Heart left ventricle (tissue), 16 donors: ENCODE measurements around the gene FUT2. TPM values are rescaled to one million over a fixed set of nuclear protein-coding genes. Genes with fewer than 3 reads are reported as not detected.
A peak's percentile ranks its signal among the peaks of the same experiment; 100 is the strongest.

Experiments
- ATAC-seq, 4 donors: fragments of 200-7000 bp; cut with Tn5 transposase; one replicate each; pipeline ENCODE4 v1.9.1; 2020 to 2022; ENCODE audit warnings: moderate library complexity in 4 of 4, mild to moderate bottlenecking in 3 of 4, moderate number of reproducible peaks in 1 of 4
- DNase-seq, 5 donors: peaks; one replicate each; pipeline ENCODE4 v3.0.0-alpha.2; 2020
- H3K27ac ChIP-seq, 12 donors: fragments of 200-600 bp; sonication (generic) in 4 of 12; one replicate each; pipeline versions ENCODE4 v1.5.0 to v1.8.0; 2016 to 2022; ENCODE audit warnings: mild to moderate bottlenecking in 2 of 12
- H3K27me3 ChIP-seq, 9 donors: fragments of 200-600 bp; sonication (generic) in 2 of 9; one replicate each; pipeline versions ENCODE4 v1.5.1 to v1.8.0; 2016 to 2022; ENCODE audit warnings: mild to moderate bottlenecking in 3 of 9
- H3K36me3 ChIP-seq, 9 donors: fragments of 200-600 bp; sonication (generic) in 2 of 9; one replicate each; pipeline versions ENCODE4 v1.5.0 to v1.8.0; 2018 to 2022; ENCODE audit warnings: mild to moderate bottlenecking in 2 of 9
- H3K4me1 ChIP-seq, 12 donors: fragments of 200-600 bp; sonication (generic) in 4 of 12; one replicate each; pipeline versions ENCODE4 v1.5.0 to v1.8.0; 2016 to 2022; ENCODE audit warnings: mild to moderate bottlenecking in 3 of 12
- H3K4me3 ChIP-seq, 12 donors: fragments of 200-600 bp; sonication (generic) in 4 of 12; one replicate each; pipeline versions ENCODE4 v1.5.0 to v1.8.0; 2017 to 2022; ENCODE audit warnings: mild to moderate bottlenecking in 9 of 12, moderate library complexity in 4 of 12
- H3K9me3 ChIP-seq, 12 donors: fragments of 200-600 bp; sonication (generic) in 4 of 12; one replicate each; pipeline versions ENCODE4 v1.5.0 to v1.8.0; 2016 to 2022; ENCODE audit warnings: mild to moderate bottlenecking in 1 of 12
- POLR2A ChIP-seq, 2 donors: fragments of 450-650 bp; IDR thresholded peaks; one replicate each; pipeline ENCODE4 v1.6.1; 2017; ENCODE audit warnings: antibody characterized with exemption in 2 of 2, mild to moderate bottlenecking in 2 of 2, moderate library complexity in 2 of 2
- whole genome bisulfite sequencing, 4 donors: extraction: QIAGEN DNeasy Blood & Tissue Kit in 2 of 4; methylation state at CpG; one replicate each; pipeline versions ENCODE4 v1.1.5 to v1.1.7; 2013 to 2018; 5-methylcytosine and 5-hydroxymethylcytosine counted together
- intact Hi-C, 10 donors: fragments of 100-400 bp; cut with DNase I; formaldehyde crosslinking; loops; one replicate each; pipeline versions ENCODE4 v1.11.1 to v1.14.2; 2022
- polyA plus RNA-seq, 2 donors: library from polyadenylated mRNA; stranded (reverse); fragments of 200-250 nt; gene quantifications; one replicate each; pipeline ENCODE4 v1.2.3, GENCODE V29; 2013
- total RNA-seq, 9 donors: library from RNA; depleted of rRNA in 2 of 9; stranded (reverse); fragments of >200 nt in 2 of 9; fragmentation: NEBNext Ultra II Directional in 3 of 9; extraction: Animal tissue kit (Norgen Biotek cat#: 25700) in 3 of 9; gene quantifications; one replicate each; pipeline versions ENCODE4 v1.1.0 to v1.2.4, GENCODE V29; 2016 to 2023
- TF ChIP-seq, protein P1 (sequence below), 12 donors: fragments of 200-600 bp; sonication (generic) in 4 of 12; IDR thresholded peaks; one replicate each; pipeline versions ENCODE4 v1.5.0 to v1.8.0; 2018 to 2022; ENCODE audit warnings: antibody characterized with exemption in 12 of 12, mild to moderate bottlenecking in 5 of 12
- donor health status: ischemic (EF 13 %, LVEDD 7.1; RV severe dilation, severe dysfunction).
- donor health status: healthy with polysubstance abuse.
- donor health status: DM: no; HTN: yes; CAD: no.
- donor health status: DM: no; HTN: no; CAD: no.
- donor health status: ischemic (EF 25% LVEDD 6.9; RV normal size, moderate dysfunction).
- donor health status: ischemic (EF 25% LVEDD 5.7; RV mildly dilated, moderate dysfunction).
- donor health status: healthy.
- donor health status: DM: yes; HTN: yes; CAD: no.
- donor health status: ischemic (EF 35%, LVEDD 5.7; RV mildly dilated, moderate dysfunction).
- donor health status: nonischemic (EF 11% LVEDD 7.7; RV severe dilation, severe dysfunction).
- donor health status: DM: yes; HTN: yes; CAD: no.
- donor health status: PGD.
- donor health status: ischemic (EF 29% LVEDD 5.4; RV normal size, mild dysfunction).
- donor health status: nonischemic (EF 23%, LVEDD 6.1; RV moderate dilation, normal function).

The FUT2 gene
- total and polyA plus RNA-seq, 11 donors: 0.14 to 0.19 TPM; not detected in 9

DNA sequence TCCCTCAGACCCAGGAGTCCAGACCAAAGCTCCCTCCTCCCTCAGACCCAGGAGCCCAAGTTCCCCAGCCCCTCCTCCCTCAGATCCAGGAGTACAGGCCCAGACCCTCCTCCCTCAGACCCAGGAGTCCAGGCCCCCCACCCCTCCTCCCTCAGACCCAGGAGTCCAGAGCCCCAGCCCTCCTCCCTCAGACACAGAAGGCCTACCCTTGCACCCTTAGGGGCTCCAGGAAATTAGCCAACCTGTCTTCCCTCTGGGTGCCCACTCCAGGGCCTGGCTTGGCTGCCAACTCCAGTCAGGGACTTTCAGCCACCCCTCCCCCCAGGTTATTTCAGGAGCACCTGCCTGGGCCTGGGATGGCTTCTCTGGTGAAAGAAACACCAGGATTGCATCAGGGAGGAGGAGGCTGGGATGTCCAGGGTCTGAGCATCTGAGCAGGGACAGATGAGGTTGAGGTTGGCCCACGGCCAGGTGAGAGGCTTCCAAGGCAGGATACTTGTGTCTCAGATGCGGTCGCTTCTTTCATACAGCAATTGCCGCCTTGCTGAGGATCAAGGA, 59.4 kb downstream of the FUT2 start, which contains the start of gene FGF21:
Gene FGF21 (plus strand): TSS at position 441 of the 558 bp plus-strand sequence. CDS start 713 bp downstream, outside the sequence.
- ATAC-seq (no peak), DNase-seq (peak in 2 of 5 donors; percentile 29 to 39)
- no peak within 1 kb of the TSS for H3K4me3 ChIP-seq
- intact Hi-C loops: no loop called here
- H3K27me3 ChIP-seq: peaks cover 0 to 28% (median 6%) of the 10 kb centered on the region in 9 donors
- peaks cover 0 to 4% (median 0%) of the 10 kb centered on the region in 9 donors for H3K36me3 ChIP-seq
- peaks cover 0 to 27% (median 18%) of the 10 kb centered on the region in 12 donors for H3K4me1 ChIP-seq
- TF ChIP-seq POLR2A (IDR thresholded peaks at IDR 0.05): no peak
- TF ChIP-seq, protein P1, sequence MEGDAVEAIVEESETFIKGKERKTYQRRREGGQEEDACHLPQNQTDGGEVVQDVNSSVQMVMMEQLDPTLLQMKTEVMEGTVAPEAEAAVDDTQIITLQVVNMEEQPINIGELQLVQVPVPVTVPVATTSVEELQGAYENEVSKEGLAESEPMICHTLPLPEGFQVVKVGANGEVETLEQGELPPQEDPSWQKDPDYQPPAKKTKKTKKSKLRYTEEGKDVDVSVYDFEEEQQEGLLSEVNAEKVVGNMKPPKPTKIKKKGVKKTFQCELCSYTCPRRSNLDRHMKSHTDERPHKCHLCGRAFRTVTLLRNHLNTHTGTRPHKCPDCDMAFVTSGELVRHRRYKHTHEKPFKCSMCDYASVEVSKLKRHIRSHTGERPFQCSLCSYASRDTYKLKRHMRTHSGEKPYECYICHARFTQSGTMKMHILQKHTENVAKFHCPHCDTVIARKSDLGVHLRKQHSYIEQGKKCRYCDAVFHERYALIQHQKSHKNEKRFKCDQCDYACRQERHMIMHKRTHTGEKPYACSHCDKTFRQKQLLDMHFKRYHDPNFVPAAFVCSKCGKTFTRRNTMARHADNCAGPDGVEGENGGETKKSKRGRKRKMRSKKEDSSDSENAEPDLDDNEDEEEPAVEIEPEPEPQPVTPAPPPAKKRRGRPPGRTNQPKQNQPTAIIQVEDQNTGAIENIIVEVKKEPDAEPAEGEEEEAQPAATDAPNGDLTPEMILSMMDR (IDR thresholded peaks at IDR 0.05): no peak
- peak within 1 kb of the TSS in 1 of 12 donors; percentile 83 for H3K27ac ChIP-seq
- 77 to 95% (median 85%) methylated on average over 3 to 4 of the region's 4 CpGs for WGBS, 4 donors
- H3K9me3 ChIP-seq: no peaks in the 10 kb centered on the region

Other genes starting within 250 kb of the FUT2 start
- 10 to 100 TPM; 13.9 to 24.7 (median 19.0) TPM for gene GRWD1, start 250.0 kb upstream of the FUT2 start, total RNA-seq
- 10 to 100 TPM in 1 of 2 donors, 1 to 10 TPM in 1; 5.1 to 35.4 TPM for gene GRWD1, start 250.0 kb upstream of the FUT2 start, polyA plus RNA-seq
- 1 to 10 TPM in 1 of 9 donors, under 1 TPM in 8; 0.20 to 2.0 (median 0.40) TPM for gene KCNJ14, start 240.4 kb upstream of the FUT2 start, total RNA-seq
- gene KCNJ14, start 240.4 kb upstream of the FUT2 start, polyA plus RNA-seq: under 1 TPM; 0.23 to 0.83 TPM
- gene CYTH2, start 226.6 kb upstream of the FUT2 start, total RNA-seq: 10 to 100 TPM; 12.3 to 47.3 (median 31.0) TPM
- gene CYTH2, start 226.6 kb upstream of the FUT2 start, polyA plus RNA-seq: 10 to 100 TPM; 21.0 to 55.3 TPM
- 1 to 10 TPM in 6 of 9 donors, under 1 TPM in 3; 0.50 to 1.9 (median 1.4) TPM for gene LMTK3, start 184.1 kb upstream of the FUT2 start, total RNA-seq
- under 1 TPM; 0.19 to 0.99 TPM for gene LMTK3, start 184.1 kb upstream of the FUT2 start, polyA plus RNA-seq
- gene SULT2B1, start 143.8 kb upstream of the FUT2 start, total RNA-seq: under 1 TPM in 1 of 9 donors, not detected in 8; 0.45 TPM
- under 1 TPM in 1 of 2 donors, not detected in 1; 0.19 TPM for gene SULT2B1, start 143.8 kb upstream of the FUT2 start, polyA plus RNA-seq
- gene SPACA4, start 89.2 kb upstream of the FUT2 start, total RNA-seq: not detected
- not detected for gene SPACA4, start 89.2 kb upstream of the FUT2 start, polyA plus RNA-seq
- not detected for gene FAM83E, start 80.9 kb upstream of the FUT2 start, total RNA-seq
- gene FAM83E, start 80.9 kb upstream of the FUT2 start, polyA plus RNA-seq: under 1 TPM in 1 of 2 donors, not detected in 1; 0.14 TPM
- 100 to 1,000 TPM; 470 to 877 (median 692) TPM for gene RPL18, start 76.8 kb upstream of the FUT2 start, total RNA-seq
- gene RPL18, start 76.8 kb upstream of the FUT2 start, polyA plus RNA-seq: 1,000 to 10,000 TPM; 1,040 to 1,773 TPM
- 10 to 100 TPM in 2 of 9 donors, 1 to 10 TPM in 7; 5.6 to 13.1 (median 8.6) TPM for gene SPHK2, start 76.5 kb upstream of the FUT2 start, total RNA-seq
- gene SPHK2, start 76.5 kb upstream of the FUT2 start, polyA plus RNA-seq: 10 to 100 TPM; 10.3 to 11.0 TPM
- 10 to 100 TPM in 5 of 9 donors, 1 to 10 TPM in 4; 1.4 to 34.2 (median 12.5) TPM for gene DBP, start 58.6 kb upstream of the FUT2 start, total RNA-seq
- 10 to 100 TPM in 1 of 2 donors, 1 to 10 TPM in 1; 3.9 to 11.6 TPM for gene DBP, start 58.6 kb upstream of the FUT2 start, polyA plus RNA-seq
- 10 to 100 TPM in 1 of 9 donors, 1 to 10 TPM in 8; 2.2 to 14.6 (median 5.8) TPM for gene CA11, start 49.8 kb upstream of the FUT2 start, total RNA-seq
- 10 to 100 TPM in 1 of 2 donors, 1 to 10 TPM in 1; 3.4 to 14.8 TPM for gene CA11, start 49.8 kb upstream of the FUT2 start, polyA plus RNA-seq
- under 1 TPM in 3 of 9 donors, not detected in 6; 0.12 to 0.42 (median 0.20) TPM for gene NTN5, start 23.0 kb upstream of the FUT2 start, total RNA-seq
- gene NTN5, start 23.0 kb upstream of the FUT2 start, polyA plus RNA-seq: under 1 TPM in 1 of 2 donors, not detected in 1; 0.11 TPM
- 1 to 10 TPM in 7 of 9 donors, under 1 TPM in 2; 0.65 to 5.5 (median 1.7) TPM for gene MAMSTR, start 23.8 kb downstream of the FUT2 start, total RNA-seq
- gene MAMSTR, start 23.8 kb downstream of the FUT2 start, polyA plus RNA-seq: 1 to 10 TPM; 2.0 to 3.7 TPM
- 10 to 100 TPM; 10.0 to 28.1 (median 15.3) TPM for gene RASIP1, start 44.6 kb downstream of the FUT2 start, total RNA-seq
- gene RASIP1, start 44.6 kb downstream of the FUT2 start, polyA plus RNA-seq: 10 to 100 TPM; 14.6 to 15.7 TPM
- under 1 TPM; 0.13 to 0.56 (median 0.42) TPM for gene IZUMO1, start 50.9 kb downstream of the FUT2 start, total RNA-seq
- under 1 TPM; 0.53 to 0.93 TPM for gene IZUMO1, start 50.9 kb downstream of the FUT2 start, polyA plus RNA-seq
- gene FUT1, start 56.7 kb downstream of the FUT2 start, total RNA-seq: 1 to 10 TPM; 1.8 to 6.2 (median 2.7) TPM
- 1 to 10 TPM; 2.3 to 3.0 TPM for gene FUT1, start 56.7 kb downstream of the FUT2 start, polyA plus RNA-seq
- gene FGF21, start 59.6 kb downstream of the FUT2 start, total RNA-seq: not detected
- not detected for gene FGF21, start 59.6 kb downstream of the FUT2 start, polyA plus RNA-seq
- 100 to 1,000 TPM in 1 of 9 donors, 10 to 100 TPM in 8; 39.8 to 103 (median 61.7) TPM for gene BCAT2, start 115.1 kb downstream of the FUT2 start, total RNA-seq
- 10 to 100 TPM; 62.5 to 84.7 TPM for gene BCAT2, start 115.1 kb downstream of the FUT2 start, polyA plus RNA-seq
- 1 to 10 TPM in 8 of 9 donors, not detected in 1; 1.2 to 5.4 (median 3.3) TPM for gene HSD17B14, start 140.5 kb downstream of the FUT2 start, total RNA-seq
- gene HSD17B14, start 140.5 kb downstream of the FUT2 start, polyA plus RNA-seq: 1 to 10 TPM; 1.6 to 2.7 TPM
- gene PLEKHA4, start 172.6 kb downstream of the FUT2 start, total RNA-seq: 10 to 100 TPM in 8 of 9 donors, 1 to 10 TPM in 1; 7.5 to 66.9 (median 24.8) TPM
- gene PLEKHA4, start 172.6 kb downstream of the FUT2 start, polyA plus RNA-seq: 10 to 100 TPM; 28.6 to 32.0 TPM
- gene PPP1R15A, start 176.4 kb downstream of the FUT2 start, total RNA-seq: 10 to 100 TPM; 51.7 to 88.2 (median 62.6) TPM
- gene PPP1R15A, start 176.4 kb downstream of the FUT2 start, polyA plus RNA-seq: 100 to 1,000 TPM in 1 of 2 donors, 10 to 100 TPM in 1; 86.6 to 181 TPM
- gene TULP2, start 202.8 kb downstream of the FUT2 start, total RNA-seq: 1 to 10 TPM in 1 of 9 donors, under 1 TPM in 5, not detected in 3; 0.21 to 1.1 (median 0.32) TPM
- under 1 TPM in 1 of 2 donors, not detected in 1; 0.26 TPM for gene TULP2, start 202.8 kb downstream of the FUT2 start, polyA plus RNA-seq
- gene NUCB1, start 204.3 kb downstream of the FUT2 start, total RNA-seq: 100 to 1,000 TPM; 200 to 428 (median 286) TPM
- gene NUCB1, start 204.3 kb downstream of the FUT2 start, polyA plus RNA-seq: 100 to 1,000 TPM; 179 to 384 TPM
- gene DHDH, start 237.7 kb downstream of the FUT2 start, total RNA-seq: under 1 TPM in 1 of 9 donors, not detected in 8; 0.49 TPM
- under 1 TPM in 1 of 2 donors, not detected in 1; 0.15 TPM for gene DHDH, start 237.7 kb downstream of the FUT2 start, polyA plus RNA-seq